ENCODE results near the gene TMTC2.

TMTC2 gene

GRCh38 chr12:83027021-83027723 is 340.5 kb downstream of the TMTC2 start:
- no peak for DNase-seq

GRCh38 chr12:83031196-83031595 is 344.5 kb downstream of the TMTC2 start:
- DNase-seq: no peak

- no peak for DNase-seq
Observed at GRCh38 chr12:83036847-83037246, 350.1 kb downstream of the TMTC2 start.

- no peak for DNase-seq
Observed at GRCh38 chr12:83039413-83039812, 352.7 kb downstream of the TMTC2 start.

- DNase-seq: no peak
Observed at GRCh38 chr12:83040339-83040738, 353.6 kb downstream of the TMTC2 start.

- no peak for DNase-seq
Observed at GRCh38 chr12:83040991-83041390, 354.3 kb downstream of the TMTC2 start.

GRCh38 chr12:83042441-83043200 is 355.9 kb downstream of the TMTC2 start:
- DNase-seq: no peak

GRCh38 chr12:83044736-83045135 is 358.0 kb downstream of the TMTC2 start:
- no peak for DNase-seq

- DNase-seq: no peak
Observed at GRCh38 chr12:83046019-83046418, 359.3 kb downstream of the TMTC2 start.

- DNase-seq: no peak
Observed at GRCh38 chr12:83049306-83049705, 362.6 kb downstream of the TMTC2 start.

GRCh38 chr12:83052890-83053541 is 366.3 kb downstream of the TMTC2 start:
- no peak for DNase-seq

GRCh38 chr12:83057436-83057835 is 370.7 kb downstream of the TMTC2 start:
- DNase-seq: no peak

GRCh38 chr12:83059107-83059506 is 372.4 kb downstream of the TMTC2 start:
- DNase-seq: no peak

- no peak for DNase-seq
Observed at GRCh38 chr12:83065562-83065961, 378.9 kb downstream of the TMTC2 start.

GRCh38 chr12:83067981-83068380 is 381.3 kb downstream of the TMTC2 start:
- DNase-seq: no peak

GRCh38 chr12:83074358-83074894 is 387.7 kb downstream of the TMTC2 start:
- DNase-seq: no peak

GRCh38 chr12:83075471-83075870 is 388.8 kb downstream of the TMTC2 start:
- DNase-seq: no peak

- no peak for DNase-seq
Observed at GRCh38 chr12:83077041-83077440, 390.3 kb downstream of the TMTC2 start.

GRCh38 chr12:83082690-83083276 is 396.1 kb downstream of the TMTC2 start:
- DNase-seq: no peak

- no peak for DNase-seq
Observed at GRCh38 chr12:83083616-83084015, 396.9 kb downstream of the TMTC2 start.

- no peak for DNase-seq
Observed at GRCh38 chr12:83084516-83085234, 398.0 kb downstream of the TMTC2 start.

- no peak for DNase-seq
Observed at GRCh38 chr12:83086023-83086422, 399.3 kb downstream of the TMTC2 start.

- no peak for DNase-seq
Observed at GRCh38 chr12:83089575-83089974, 402.9 kb downstream of the TMTC2 start.
